HepG2 (cell line): ENCODE results near the gene GFOD1. TPM values are rescaled to one million over a fixed set of nuclear protein-coding genes. Genes with fewer than 3 reads are reported as not detected.

ENCODE experiments used
- ATAC-seq: fragments of 200-7000 bp; cut with Tn5 transposase; 3 replicates; pipeline ENCODE4 v1.9.1; 2020; ENCODE audit warnings: mild to moderate bottlenecking, moderate library complexity
- BruUV-seq: library from RNA; stranded (reverse); fragments of 400-500 nt; replicated peaks from 2 replicates; lab custom pipeline; 2021; lab: Mats Ljungman, UMichigan
- CTCF ChIA-PET: fragments of 300-600 bp; formaldehyde crosslinking; extraction: SDS; loops from one replicate; lab custom pipeline; 2021; ENCODE audit warnings: low total read pairs, inconsistent platforms, low intra/inter-chr PET ratio; lab: Yijun Ruan, JAX
- POLR2A ChIA-PET: fragments of 350-600 bp; sonication (Branson Sonifier 250); formaldehyde crosslinking; loops from one replicate; lab custom pipeline; 2020; ENCODE audit warnings: antibody characterized with exemption, inconsistent platforms; lab: Yijun Ruan, JAX
- DNase-seq: peaks from one replicate; pipeline ENCODE4 v3.0.0-alpha.2; 2015; ENCODE audit warnings: low spot score
- FAIRE-seq: peaks from 3 replicates; lab custom pipeline; 2011; peaks lifted over from hg19 to GRCh38; lab: Jason Lieb, UNC
- H2AFZ ChIP-seq: one replicate; pipeline ENCODE4 v1.6.1; 2011; ENCODE audit warnings: low read length, inconsistent platforms
- H3K27ac ChIP-seq: fragments of 300-600 bp; 3 replicates; pipeline ENCODE4 v1.8.0; 2011; ENCODE audit warnings: mixed run types, mild to moderate bottlenecking, mixed read lengths, low read length, inconsistent platforms; ENCODE audit not compliant: insufficient read depth; ENCODE audit errors: extremely low read length
- H3K27me3 ChIP-seq, 2 experiments: fragments of 200-600 bp in 1 of 2; 2 replicates in 1 of 2; 3 replicates in 1 of 2; pipeline versions ENCODE4 v1.6.0 to v1.8.0; 2011; ENCODE audit warnings: low read length in 2 of 2, mild to moderate bottlenecking in 2 of 2, moderate library complexity in 2 of 2, inconsistent platforms in 1 of 2; ENCODE audit not compliant: insufficient read depth in 2 of 2, control insufficient read depth in 1 of 2
- H3K36me3 ChIP-seq, 2 experiments: fragments of 200-600 bp in 1 of 2; replicated peaks in 1 of 2; 2 replicates in 1 of 2; 3 replicates in 1 of 2; pipeline versions ENCODE4 v1.5.1 to v1.8.0; 2011; ENCODE audit warnings: low read length in 2 of 2, inconsistent platforms in 1 of 2; ENCODE audit not compliant: insufficient read depth in 2 of 2, control insufficient read depth in 1 of 2
- H3K4me1 ChIP-seq: 2 replicates; pipeline ENCODE4 v1.5.1; 2012; ENCODE audit warnings: low read length, inconsistent platforms; ENCODE audit not compliant: insufficient read depth
- H3K4me2 ChIP-seq: 2 replicates; pipeline ENCODE4 v1.6.0; 2011; ENCODE audit warnings: low read depth, low read length, inconsistent platforms
- H3K4me3 ChIP-seq, 3 experiments: fragments of 200-600 bp in 1 of 3; sonication (generic), shearing (Covaris generic) in 1 of 3; replicated peaks in 1 of 3; 2 replicates each; pipeline ENCODE4 v1.5.1; 2011 to 2016; ENCODE audit warnings: low read length in 3 of 3, inconsistent platforms in 2 of 3, low read depth in 2 of 3, mild to moderate bottlenecking in 2 of 3, control low read depth in 1 of 3, mixed read lengths in 1 of 3; ENCODE audit not compliant: insufficient read depth in 1 of 3
- H3K79me2 ChIP-seq: one replicate; pipeline ENCODE4 v1.6.1; 2011; ENCODE audit warnings: low read length, inconsistent platforms; ENCODE audit not compliant: insufficient read depth
- H3K9ac ChIP-seq: 2 replicates; pipeline ENCODE4 v1.6.0; 2011; ENCODE audit warnings: mild to moderate bottlenecking, low read depth, low read length, inconsistent platforms; ENCODE audit not compliant: insufficient read depth
- H3K9me3 ChIP-seq: 2 replicates; pipeline ENCODE4 v1.5.1; 2012; ENCODE audit warnings: mild to moderate bottlenecking, low read length
- H4K20me1 ChIP-seq: 2 replicates; pipeline ENCODE4 v1.6.0; 2011; ENCODE audit warnings: inconsistent platforms, mild to moderate bottlenecking, low read length, moderate library complexity; ENCODE audit not compliant: insufficient read depth
- BCL6 ChIP-seq: IDR thresholded peaks from 2 replicates; pipeline ENCODE4 v1.6.1; 2016; ENCODE audit warnings: missing genetic modification reagents, missing compliant biosample characterization
- FOXC1 ChIP-seq: sonication (generic); formaldehyde crosslinking; IDR thresholded peaks from 2 replicates; pipeline ENCODE4 v1.8.0; 2022; ENCODE audit warnings: mild to moderate bottlenecking, missing genetic modification reagents, borderline replicate concordance
- IRF2 ChIP-seq: IDR thresholded peaks from 2 replicates; pipeline ENCODE4 v1.6.1; 2018; ENCODE audit warnings: missing genetic modification reagents, missing compliant biosample characterization
- MXI1 ChIP-seq: IDR thresholded peaks from 3 replicates; pipeline ENCODE4 v1.6.1; 2012; ENCODE audit warnings: low read depth, low read length, inconsistent platforms, borderline replicate concordance
- NAIF1 ChIP-seq: sonication (generic); formaldehyde crosslinking; IDR thresholded peaks from 2 replicates; pipeline ENCODE4 v1.5.0; 2020; ENCODE audit warnings: mild to moderate bottlenecking, missing genetic modification reagents, borderline replicate concordance
- POLR2G ChIP-seq: fragments of 200-400 bp; formaldehyde crosslinking; IDR thresholded peaks from 2 replicates; pipeline ENCODE4 v1.6.1; 2018; ENCODE audit warnings: mild to moderate bottlenecking, low read depth, low read length, moderate library complexity
- TEAD2 ChIP-seq: sonication (generic); formaldehyde crosslinking; IDR thresholded peaks from 2 replicates; pipeline ENCODE4 v1.9.0; 2021; ENCODE audit warnings: missing genetic modification reagents
- ZBTB3 ChIP-seq: sonication (generic); formaldehyde crosslinking; IDR thresholded peaks from 2 replicates; pipeline ENCODE4 v1.4.0; 2020; ENCODE audit warnings: low read depth, mild to moderate bottlenecking, moderate library complexity, missing genetic modification reagents, borderline replicate concordance
- ZNF160 ChIP-seq: sonication (generic); formaldehyde crosslinking; IDR thresholded peaks from 2 replicates; pipeline ENCODE4 v1.8.0; 2022; ENCODE audit warnings: mild to moderate bottlenecking, inconsistent platforms, missing genetic modification reagents
- ZNF296 ChIP-seq: sonication (generic); formaldehyde crosslinking; conservative IDR thresholded peaks from 2 replicates; pipeline ENCODE4 v1.5.0; 2020; ENCODE audit warnings: mild to moderate bottlenecking, missing genetic modification reagents
- ZNF317 ChIP-seq: sonication (generic); formaldehyde crosslinking; IDR thresholded peaks from 2 replicates; pipeline ENCODE4 v1.5.0; 2020; ENCODE audit warnings: mild to moderate bottlenecking, missing genetic modification reagents
- WGBS: methylation state at CpG from one replicate; pipeline ENCODE4 v1.1.6; 2017; ENCODE audit warnings: low lambda C conversion rate; 5-methylcytosine and 5-hydroxymethylcytosine counted together
- in situ Hi-C: cut with HindIII; loops from 2 replicates; pipeline ENCODE4 v1.10.0; 2017; ENCODE audit warnings: low pct_unique_long_range_greater_than_20kb; ENCODE audit not compliant: extremely low pct_ligation_motif_present
- intact Hi-C: fragments of 100-400 bp; cut with micrococcal nuclease; formaldehyde crosslinking; loops from one replicate; pipeline ENCODE4 v1.10.0; 2022; ENCODE audit not compliant: unreplicated experiment
- polyA plus RNA-seq, 8 experiments: library from polyadenylated mRNA; depleted of rRNA in 3 of 8; stranded (reverse) in 7 of 8; unstranded in 1 of 8; fragments of >200 nt; fragmentation: Illumina TruSeq in 4 of 8; extraction: Trizol in 4 of 8; gene quantifications; 2 replicates each; pipeline versions ENCODE4 v1.2.1 to v1.2.3, GENCODE V29; 2011 to 2016; ENCODE audit warnings: low read depth in 4 of 8, missing spikeins in 1 of 8, mixed read lengths in 1 of 8; ENCODE audit not compliant: insufficient read depth in 1 of 8
- total RNA-seq, 5 experiments: library from RNA; depleted of rRNA; stranded (reverse); fragments of >200 nt; fragmentation: Illumina TruSeq; extraction: Trizol; gene quantifications; 2 replicates each; pipeline ENCODE4 v1.2.3, GENCODE V29; 2016; ENCODE audit warnings: low read depth in 1 of 5
- TF ChIP-seq, protein P1 (sequence below): sonication (generic); formaldehyde crosslinking; IDR thresholded peaks from 2 replicates; pipeline ENCODE4 v1.8.1; 2023; ENCODE audit warnings: missing genetic modification reagents, mild to moderate bottlenecking, borderline replicate concordance
- TF ChIP-seq, protein P2 (sequence below): sonication (generic); formaldehyde crosslinking; IDR thresholded peaks from 2 replicates; pipeline ENCODE4 v1.4.0; 2020; ENCODE audit warnings: missing genetic modification reagents
- TF ChIP-seq, protein P3 (sequence below): sonication (generic); formaldehyde crosslinking; IDR thresholded peaks from 2 replicates; pipeline ENCODE4 v1.4.0; 2020; ENCODE audit warnings: missing genetic modification reagents

The GFOD1 gene
- total and polyA plus RNA-seq, 2 of the 13 experiments (the other 11 are each of a cell fraction or from before 2014, with no cell fraction given): 1.9 to 6.4 TPM

DNA sequence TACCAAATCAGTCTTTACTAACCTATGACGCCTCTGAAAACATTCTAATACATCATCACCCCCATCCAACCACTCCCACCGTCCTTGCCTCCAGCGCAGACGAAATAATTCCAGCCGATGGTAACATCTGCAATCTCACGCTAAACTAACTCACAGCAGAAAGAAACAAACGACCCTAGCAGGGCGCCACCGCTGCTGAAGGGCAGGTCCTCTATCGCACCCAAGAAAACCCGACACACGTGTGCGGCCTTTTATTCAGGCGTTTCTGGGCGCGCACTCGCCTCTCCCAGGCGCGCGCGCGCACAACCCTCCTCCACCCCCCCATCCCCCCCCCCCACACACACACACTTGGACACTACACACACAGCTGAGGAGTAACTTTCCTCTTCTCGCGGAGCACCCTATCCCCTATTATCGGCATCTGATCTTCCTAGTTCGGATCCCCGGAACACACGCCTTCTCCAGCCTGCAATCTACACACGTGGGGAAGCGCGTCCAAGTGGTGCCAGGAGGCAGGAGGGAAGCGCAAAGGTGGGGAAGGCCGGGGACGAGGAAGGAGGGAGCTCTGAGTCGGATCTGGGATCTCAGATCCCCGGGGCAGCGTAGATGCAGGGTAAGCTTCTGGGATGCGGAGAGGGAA, 1.4 kb downstream of the GFOD1 start (continued):
- TF ChIP-seq, protein P1, sequence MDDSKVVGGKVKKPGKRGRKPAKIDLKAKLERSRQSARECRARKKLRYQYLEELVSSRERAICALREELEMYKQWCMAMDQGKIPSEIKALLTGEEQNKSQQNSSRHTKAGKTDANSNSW (CRISPR knock-in tag): 0 out of 2 replicates have a peak, but pooled peaks have one; percentile 5
- TF ChIP-seq ZNF296 (CRISPR knock-in tag) (no peak), ZBTB3 (CRISPR knock-in tag) (no peak), ZNF317 (CRISPR knock-in tag) (no peak), NAIF1 (CRISPR knock-in tag) (peak; percentile 44; the same call in 1 of the 2 replicates), FOXC1 (CRISPR knock-in tag) (no peak), ZNF160 (no peak), BCL6 (CRISPR knock-in tag) (0 out of 2 replicates have a peak, but pooled peaks have one; percentile 7), MXI1 (no peak)

DNA sequence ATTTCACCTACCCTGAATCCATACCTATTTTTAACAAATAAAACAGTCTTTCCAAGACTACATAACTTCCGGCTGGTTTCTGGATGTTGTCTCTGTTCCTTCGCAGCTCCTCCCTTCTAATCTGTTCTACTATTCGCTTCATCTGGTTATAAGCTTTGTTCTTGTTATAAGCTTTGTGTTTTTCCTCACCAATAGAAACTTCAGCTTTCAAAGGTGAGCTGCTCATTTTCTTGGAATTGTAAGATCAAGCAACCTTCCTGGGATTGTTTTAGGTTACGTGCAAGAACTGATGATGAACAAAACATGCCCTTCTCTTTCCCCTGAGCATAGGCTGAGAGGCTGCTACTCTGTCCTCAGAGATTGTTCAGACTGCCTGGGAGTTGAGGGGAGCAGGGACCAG, 2.1 kb downstream of the GFOD1 start:
- peak overlapping the region; percentile 69 to 82 (median 80) for H3K4me3 ChIP-seq
- 46% methylated on average over 4 of the region's 4 CpGs for WGBS
- peak overlapping the region; percentile 36 for H3K9ac ChIP-seq
- FAIRE-seq: peak; percentile 52
- peaks cover 61% of the 10 kb centered on the region for H3K4me1 ChIP-seq
- no peaks in the 10 kb centered on the region for H4K20me1 ChIP-seq
- CTCF ChIA-PET: no interaction called here
- TF ChIP-seq, protein P2, sequence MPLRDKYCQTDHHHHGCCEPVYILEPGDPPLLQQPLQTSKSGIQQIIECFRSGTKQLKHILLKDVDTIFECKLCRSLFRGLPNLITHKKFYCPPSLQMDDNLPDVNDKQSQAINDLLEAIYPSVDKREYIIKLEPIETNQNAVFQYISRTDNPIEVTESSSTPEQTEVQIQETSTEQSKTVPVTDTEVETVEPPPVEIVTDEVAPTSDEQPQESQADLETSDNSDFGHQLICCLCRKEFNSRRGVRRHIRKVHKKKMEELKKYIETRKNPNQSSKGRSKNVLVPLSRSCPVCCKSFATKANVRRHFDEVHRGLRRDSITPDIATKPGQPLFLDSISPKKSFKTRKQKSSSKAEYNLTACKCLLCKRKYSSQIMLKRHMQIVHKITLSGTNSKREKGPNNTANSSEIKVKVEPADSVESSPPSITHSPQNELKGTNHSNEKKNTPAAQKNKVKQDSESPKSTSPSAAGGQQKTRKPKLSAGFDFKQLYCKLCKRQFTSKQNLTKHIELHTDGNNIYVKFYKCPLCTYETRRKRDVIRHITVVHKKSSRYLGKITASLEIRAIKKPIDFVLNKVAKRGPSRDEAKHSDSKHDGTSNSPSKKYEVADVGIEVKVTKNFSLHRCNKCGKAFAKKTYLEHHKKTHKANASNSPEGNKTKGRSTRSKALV (CRISPR knock-in tag): peak; percentile 41; the same call in 1 of the 2 replicates
- TF ChIP-seq, protein P3, sequence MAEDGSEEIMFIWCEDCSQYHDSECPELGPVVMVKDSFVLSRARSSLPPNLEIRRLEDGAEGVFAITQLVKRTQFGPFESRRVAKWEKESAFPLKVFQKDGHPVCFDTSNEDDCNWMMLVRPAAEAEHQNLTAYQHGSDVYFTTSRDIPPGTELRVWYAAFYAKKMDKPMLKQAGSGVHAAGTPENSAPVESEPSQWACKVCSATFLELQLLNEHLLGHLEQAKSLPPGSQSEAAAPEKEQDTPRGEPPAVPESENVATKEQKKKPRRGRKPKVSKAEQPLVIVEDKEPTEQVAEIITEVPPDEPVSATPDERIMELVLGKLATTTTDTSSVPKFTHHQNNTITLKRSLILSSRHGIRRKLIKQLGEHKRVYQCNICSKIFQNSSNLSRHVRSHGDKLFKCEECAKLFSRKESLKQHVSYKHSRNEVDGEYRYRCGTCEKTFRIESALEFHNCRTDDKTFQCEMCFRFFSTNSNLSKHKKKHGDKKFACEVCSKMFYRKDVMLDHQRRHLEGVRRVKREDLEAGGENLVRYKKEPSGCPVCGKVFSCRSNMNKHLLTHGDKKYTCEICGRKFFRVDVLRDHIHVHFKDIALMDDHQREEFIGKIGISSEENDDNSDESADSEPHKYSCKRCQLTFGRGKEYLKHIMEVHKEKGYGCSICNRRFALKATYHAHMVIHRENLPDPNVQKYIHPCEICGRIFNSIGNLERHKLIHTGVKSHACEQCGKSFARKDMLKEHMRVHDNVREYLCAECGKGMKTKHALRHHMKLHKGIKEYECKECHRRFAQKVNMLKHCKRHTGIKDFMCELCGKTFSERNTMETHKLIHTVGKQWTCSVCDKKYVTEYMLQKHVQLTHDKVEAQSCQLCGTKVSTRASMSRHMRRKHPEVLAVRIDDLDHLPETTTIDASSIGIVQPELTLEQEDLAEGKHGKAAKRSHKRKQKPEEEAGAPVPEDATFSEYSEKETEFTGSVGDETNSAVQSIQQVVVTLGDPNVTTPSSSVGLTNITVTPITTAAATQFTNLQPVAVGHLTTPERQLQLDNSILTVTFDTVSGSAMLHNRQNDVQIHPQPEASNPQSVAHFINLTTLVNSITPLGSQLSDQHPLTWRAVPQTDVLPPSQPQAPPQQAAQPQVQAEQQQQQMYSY (CRISPR knock-in tag): no peak
- TF ChIP-seq IRF2 (no peak), TEAD2 (CRISPR knock-in tag) (no peak), POLR2G (0 out of 2 replicates have a peak, but pooled peaks have one; percentile 10)
- TF ChIP-seq, all 625 proteins: peak for 2
- Histone ChIP-seq H3K36me3 (0 out of 5 replicates have a peak, but pooled peaks cover 0 to under 1% of the 10 kb centered on the region in 2 experiments), H3K79me2 (peaks cover 13% of the 10 kb centered on the region), H3K27ac (no peak overlapping the region), H3K9me3 (no peaks in the 10 kb centered on the region), H3K4me2 (peak overlapping the region; percentile 100), H2AFZ (peak overlapping the region; percentile 29), H3K27me3 (no peaks in the 10 kb centered on the region; a peak in 1 of 5 replicates)
- BruUV-seq: TSS peak; percentile 59
- ATAC-seq: no peak
- no peak for DNase-seq
- POLR2A ChIA-PET: interaction anchor here (1.8 to 4.6 kb wide), 7 partner anchors 11 to 157 kb away, joined by 7 to 25 read pairs (median 9); partner anchors contain the start of genes NOL7, SIRT5 and TBC1D7
- in situ Hi-C loops (no loop called here), intact Hi-C loops (no loop called here)
